ENCODE measurements around the gene IGDCC3. TPM values are rescaled to one million over a fixed set of nuclear protein-coding genes. Genes with fewer than 3 reads are reported as not detected.

Gene IGDCC3
- not detected in 2 replicates for total RNA-seq

DNA sequence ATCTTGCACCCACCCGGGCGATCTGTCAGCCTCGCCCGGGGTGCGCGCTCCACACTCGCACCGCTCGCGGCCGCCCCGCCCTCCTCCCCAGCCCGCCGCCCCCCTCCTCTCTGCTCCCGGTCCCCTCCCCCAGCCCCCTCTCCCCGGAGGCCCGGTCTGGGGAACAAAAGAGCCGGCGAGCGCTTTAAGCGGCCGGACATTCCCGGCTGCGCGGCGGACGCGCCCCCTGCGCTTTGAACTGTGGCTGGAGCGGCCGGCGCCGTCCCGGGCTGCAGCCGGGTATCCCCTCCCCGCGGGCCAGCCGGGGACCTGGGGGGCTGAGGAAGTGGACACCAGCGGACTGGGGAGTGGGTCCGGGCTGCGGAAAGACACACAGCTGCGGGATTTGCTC is at the start of gene IGDCC3:
Gene IGDCC3 (minus strand): TSS at position 27 of the 391 bp plus-strand sequence. CDS start 214 bp downstream, outside the sequence.

DNA sequence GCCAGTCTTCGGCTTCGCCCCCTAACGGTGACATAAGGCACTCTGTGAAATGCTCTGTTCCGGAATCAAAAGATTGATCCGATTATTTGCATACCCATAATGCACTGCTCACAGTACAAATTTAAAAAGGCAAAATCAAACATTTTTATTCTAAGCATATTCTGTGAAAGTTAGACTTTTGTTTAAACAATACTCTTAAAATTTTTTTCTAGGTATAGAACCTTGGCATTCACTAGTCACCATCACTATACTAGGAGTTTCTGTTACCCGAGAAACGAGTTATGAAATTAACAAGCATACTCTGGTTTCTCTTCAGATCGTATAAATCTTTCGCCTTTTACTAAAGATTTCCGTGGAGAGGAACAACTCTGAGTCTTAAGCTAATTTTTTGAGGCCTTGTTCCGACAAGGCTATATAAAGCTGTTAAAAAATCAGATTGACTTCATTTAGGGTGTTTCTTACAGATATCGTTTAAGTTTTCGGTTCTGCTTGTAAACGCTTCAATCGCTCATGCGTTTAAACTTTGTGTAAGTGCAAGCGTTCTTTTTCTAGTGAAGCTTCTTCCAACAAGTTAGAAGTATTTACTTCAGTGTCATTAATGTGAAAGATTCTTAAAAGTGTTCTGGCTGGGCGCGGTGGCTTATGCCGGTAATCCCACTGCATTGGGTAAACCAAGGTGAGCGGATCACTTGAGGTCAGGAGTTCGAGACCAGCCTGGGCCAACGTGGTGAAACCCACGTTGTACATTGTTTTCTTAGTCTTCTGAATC is 73.2 kb downstream of the IGDCC3 start, which contains the start of gene RNU5B-1:
Gene RNU5B-1 (plus strand): TSS at position 297 of the 769 bp plus-strand sequence.

DNA sequence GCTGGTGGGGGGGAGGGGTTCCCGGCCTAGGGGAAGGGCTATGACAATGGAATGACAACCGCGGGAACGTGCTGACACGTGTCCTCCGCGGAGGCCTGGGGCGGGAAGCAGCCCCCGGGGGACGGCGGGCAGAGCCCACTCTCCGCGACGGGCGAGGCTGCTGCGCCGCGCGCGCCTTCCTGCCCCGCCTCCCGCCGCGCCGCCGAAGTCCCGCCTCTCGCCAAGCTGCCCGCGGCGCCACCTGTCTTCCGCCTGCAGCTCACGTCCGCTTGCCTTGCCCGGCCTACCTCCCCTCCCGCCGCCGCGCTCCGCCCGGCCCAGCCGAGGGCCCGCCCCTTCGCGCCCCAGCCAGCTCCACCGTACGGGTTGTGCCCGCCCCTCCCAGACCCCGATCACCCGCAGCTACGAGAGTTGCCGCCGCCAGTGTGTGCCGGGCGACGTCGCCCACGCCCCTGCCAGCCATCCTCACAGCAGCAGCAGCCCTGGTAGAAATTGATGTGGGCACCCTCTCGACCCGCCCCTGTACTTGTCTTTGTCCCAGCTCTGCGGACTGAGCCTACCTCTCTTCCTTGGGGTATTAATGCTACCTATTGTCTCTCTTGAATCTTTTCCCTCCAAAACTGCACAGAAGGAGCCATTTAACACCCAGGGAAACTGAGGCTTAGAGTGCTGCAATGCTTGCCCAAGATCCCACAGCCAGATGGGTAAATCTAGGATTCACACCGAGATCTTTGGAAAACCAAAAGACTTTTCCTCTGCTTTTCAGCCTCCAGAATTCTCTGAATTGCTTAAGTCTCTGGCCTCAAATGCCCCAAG is 90.9 kb downstream of the IGDCC3 start, which contains the start of gene PARP16:
Gene PARP16 (minus strand): TSS at position 180 of the 816 bp plus-strand sequence. CDS start 457 bp downstream, outside the sequence.

Other genes starting within 250 kb of the IGDCC3 start
- 15.6 and 18.6 TPM in 2 replicates for gene PDCD7, start 244.2 kb downstream of the IGDCC3 start, total RNA-seq
- gene CLPX, start 192.7 kb downstream of the IGDCC3 start, total RNA-seq = 20.5 and 28.2 TPM in 2 replicates
- 0.18 TPM in 1 of 2 replicates, not detected in the other for gene CILP, start 166.5 kb downstream of the IGDCC3 start, total RNA-seq
- 5.2 and 9.7 TPM in 2 replicates for gene PARP16, start 91.1 kb downstream of the IGDCC3 start, total RNA-seq
- gene RNU5A-1, start 82.0 kb downstream of the IGDCC3 start, total RNA-seq = not detected in 2 replicates
- gene RNU5B-1, start 73.3 kb downstream of the IGDCC3 start, total RNA-seq = not detected in 2 replicates
- 0.18 and 0.86 TPM in 2 replicates for gene IGDCC4, start 44.9 kb upstream of the IGDCC3 start, total RNA-seq
- gene DPP8, start 139.7 kb upstream of the IGDCC3 start, total RNA-seq = 13.3 and 21.4 TPM in 2 replicates
- 58.5 and 75.7 TPM in 2 replicates for gene HACD3, start 152.5 kb upstream of the IGDCC3 start, total RNA-seq
- 34.6 and 38.1 TPM in 2 replicates for gene INTS14, start 233.1 kb upstream of the IGDCC3 start, total RNA-seq
- 6.7 and 9.2 TPM in 2 replicates for gene SLC24A1, start 243.9 kb upstream of the IGDCC3 start, total RNA-seq